Activated CD4-positive, alpha-beta memory T cell treated with anti-CD3 and anti-CD28 coated beads, Interleukin-2, amount 10 ng/mL, durations not matched to agents 7 days and 5 days (primary cell): Measurements from ENCODE around the gene CA10. TPM values are rescaled to one million over a fixed set of nuclear protein-coding genes. Genes with fewer than 3 reads are reported as not detected.

Experiments used
- CTCF ChIA-PET: fragments of 350-600 bp; sonication (Branson Sonifier 250); formaldehyde crosslinking; loops from one replicate; lab custom pipeline; 2021; ENCODE audit warnings: antibody characterized with exemption, inconsistent platforms; lab: Charles Lee
- POLR2A ChIA-PET: fragments of 350-600 bp; sonication (Branson Sonifier 250); formaldehyde crosslinking; loops from one replicate; lab custom pipeline; 2021; ENCODE audit warnings: antibody characterized with exemption; lab: Charles Lee
- DNase-seq: peaks from one replicate; pipeline ENCODE4 v3.0.0-alpha.2; 2020
- H3K27ac Mint-ChIP-seq: one replicate; pipeline ENCODE4 v1.8.0; 2021; ENCODE audit warnings: mild to moderate bottlenecking, mixed read lengths
- H3K27me3 Mint-ChIP-seq: one replicate; pipeline ENCODE4 v1.8.0; 2021; ENCODE audit warnings: mixed read lengths
- H3K36me3 Mint-ChIP-seq: one replicate; pipeline ENCODE4 v1.8.0; 2021; ENCODE audit warnings: low read depth, mixed read lengths
- H3K4me1 Mint-ChIP-seq: one replicate; pipeline ENCODE4 v1.8.0; 2021; ENCODE audit warnings: mixed read lengths
- H3K4me3 Mint-ChIP-seq: one replicate; pipeline ENCODE4 v1.8.0; 2021; ENCODE audit warnings: mild to moderate bottlenecking, mixed read lengths
- H3K9me3 Mint-ChIP-seq: one replicate; pipeline ENCODE4 v1.8.0; 2021; ENCODE audit warnings: mixed read lengths
- total RNA-seq, 2 experiments: library from RNA; stranded (reverse); gene quantifications; one replicate each; pipeline ENCODE4 v1.2.3, GENCODE V29; 2021

The CA10 gene
- total RNA-seq, 2 experiments from 2014 or later, result not detected

GRCh38 chr17:52071712-52072111 is 86.8 kb downstream of the CA10 start:
- no peak for DNase-seq
- ChIA-PET POLR2A (no interaction called here), CTCF (no interaction called here)
- Mint-ChIP-seq H3K27ac (no peak overlapping the region), H3K27me3 (no peaks in the 10 kb centered on the region), H3K4me3 (no peak overlapping the region), H3K4me1 (no peaks in the 10 kb centered on the region), H3K9me3 (no peaks in the 10 kb centered on the region), H3K36me3 (no peaks in the 10 kb centered on the region)

GRCh38 chr17:52064791-52065211 is 93.7 kb downstream of the CA10 start:
- DNase-seq, result no peak
- no peak overlapping the region for H3K4me3 Mint-ChIP-seq
- CTCF ChIA-PET, result no interaction called here
- no peak overlapping the region for H3K27ac Mint-ChIP-seq
- no peaks in the 10 kb centered on the region for H3K36me3 Mint-ChIP-seq
- H3K9me3 Mint-ChIP-seq, result peaks cover 10% of the 10 kb centered on the region
- no peaks in the 10 kb centered on the region for H3K4me1 Mint-ChIP-seq
- POLR2A ChIA-PET, result no interaction called here
- H3K27me3 Mint-ChIP-seq, result no peaks in the 10 kb centered on the region

GRCh38 chr17:52049496-52049895 is 109.0 kb downstream of the CA10 start:
- CTCF ChIA-PET, result no interaction called here
- H3K36me3 Mint-ChIP-seq, result no peaks in the 10 kb centered on the region
- no peak overlapping the region for H3K27ac Mint-ChIP-seq

GRCh38 chr17:52049051-52049450 is 109.5 kb downstream of the CA10 start:
- CTCF ChIA-PET, result no interaction called here
- POLR2A ChIA-PET, result no interaction called here
- DNase-seq, result no peak
- no peaks in the 10 kb centered on the region for H3K36me3 Mint-ChIP-seq
- H3K27ac Mint-ChIP-seq, result no peak overlapping the region
- H3K27me3 Mint-ChIP-seq, result no peaks in the 10 kb centered on the region
- no peak overlapping the region for H3K4me3 Mint-ChIP-seq
- H3K4me1 Mint-ChIP-seq, result no peaks in the 10 kb centered on the region
- no peaks in the 10 kb centered on the region for H3K9me3 Mint-ChIP-seq

More at GRCh38 chr17:52049496-52049895, 109.0 kb downstream of the CA10 start:
- H3K9me3 Mint-ChIP-seq, result no peaks in the 10 kb centered on the region
- POLR2A ChIA-PET, result no interaction called here
- H3K27me3 Mint-ChIP-seq, result no peaks in the 10 kb centered on the region
- no peaks in the 10 kb centered on the region for H3K4me1 Mint-ChIP-seq
- H3K4me3 Mint-ChIP-seq, result no peak overlapping the region
- DNase-seq, result no peak

- CTCF ChIA-PET, result no interaction called here
These were observed 110.2 kb downstream of the CA10 start for GRCh38 chr17:52048137-52048898.

GRCh38 chr17:52047086-52047485 is 111.4 kb downstream of the CA10 start:
- Mint-ChIP-seq H3K36me3 (no peaks in the 10 kb centered on the region), H3K4me3 (no peak overlapping the region), H3K27ac (no peak overlapping the region), H3K9me3 (no peaks in the 10 kb centered on the region), H3K4me1 (no peaks in the 10 kb centered on the region), H3K27me3 (no peaks in the 10 kb centered on the region)
- CTCF ChIA-PET, result no interaction called here
- POLR2A ChIA-PET, result no interaction called here
- no peak for DNase-seq

More at GRCh38 chr17:52048137-52048898, 110.2 kb downstream of the CA10 start:
- H3K36me3 Mint-ChIP-seq, result no peaks in the 10 kb centered on the region
- no peak overlapping the region for H3K27ac Mint-ChIP-seq
- no peak for DNase-seq
- H3K9me3 Mint-ChIP-seq, result no peaks in the 10 kb centered on the region
- H3K4me1 Mint-ChIP-seq, result no peaks in the 10 kb centered on the region
- H3K27me3 Mint-ChIP-seq, result no peaks in the 10 kb centered on the region
- POLR2A ChIA-PET, result no interaction called here
- no peak overlapping the region for H3K4me3 Mint-ChIP-seq

- no peak for DNase-seq
- H3K27ac Mint-ChIP-seq, result no peak overlapping the region
- POLR2A ChIA-PET, result no interaction called here
- H3K36me3 Mint-ChIP-seq, result no peaks in the 10 kb centered on the region
- no peaks in the 10 kb centered on the region for H3K4me1 Mint-ChIP-seq
- H3K27me3 Mint-ChIP-seq, result no peaks in the 10 kb centered on the region
- CTCF ChIA-PET, result no interaction called here
- H3K4me3 Mint-ChIP-seq, result no peak overlapping the region
- H3K9me3 Mint-ChIP-seq, result no peaks in the 10 kb centered on the region
These were observed 117.3 kb downstream of the CA10 start for GRCh38 chr17:52041123-52041617.

GRCh38 chr17:52036416-52036815 is 122.1 kb downstream of the CA10 start:
- DNase-seq, result no peak
- POLR2A ChIA-PET, result no interaction called here
- no peaks in the 10 kb centered on the region for H3K36me3 Mint-ChIP-seq
- H3K27ac Mint-ChIP-seq, result no peak overlapping the region
- no peaks in the 10 kb centered on the region for H3K4me1 Mint-ChIP-seq
- no peak overlapping the region for H3K4me3 Mint-ChIP-seq
- CTCF ChIA-PET, result no interaction called here
- H3K27me3 Mint-ChIP-seq, result no peaks in the 10 kb centered on the region
- H3K9me3 Mint-ChIP-seq, result no peaks in the 10 kb centered on the region

- DNase-seq, result no peak
- no peaks in the 10 kb centered on the region for H3K27me3 Mint-ChIP-seq
- no peaks in the 10 kb centered on the region for H3K4me1 Mint-ChIP-seq
- H3K9me3 Mint-ChIP-seq, result no peaks in the 10 kb centered on the region
- H3K27ac Mint-ChIP-seq, result no peak overlapping the region
- H3K36me3 Mint-ChIP-seq, result no peaks in the 10 kb centered on the region
- POLR2A ChIA-PET, result no interaction called here
- CTCF ChIA-PET, result no interaction called here
- no peak overlapping the region for H3K4me3 Mint-ChIP-seq
These were observed 123.1 kb downstream of the CA10 start for GRCh38 chr17:52035336-52035915.

- Mint-ChIP-seq H3K4me1 (no peaks in the 10 kb centered on the region), H3K36me3 (no peaks in the 10 kb centered on the region)
These were observed 126.1 kb downstream of the CA10 start for GRCh38 chr17:52032454-52032853.

GRCh38 chr17:52030052-52030451 is 128.5 kb downstream of the CA10 start:
- no peaks in the 10 kb centered on the region for H3K9me3 Mint-ChIP-seq
- CTCF ChIA-PET, result no interaction called here
- POLR2A ChIA-PET, result no interaction called here
- no peaks in the 10 kb centered on the region for H3K4me1 Mint-ChIP-seq
- no peaks in the 10 kb centered on the region for H3K27me3 Mint-ChIP-seq
- no peak overlapping the region for H3K27ac Mint-ChIP-seq
- no peaks in the 10 kb centered on the region for H3K36me3 Mint-ChIP-seq
- DNase-seq, result no peak
- H3K4me3 Mint-ChIP-seq, result no peak overlapping the region

More at GRCh38 chr17:52032454-52032853, 126.1 kb downstream of the CA10 start:
- Mint-ChIP-seq H3K9me3 (no peaks in the 10 kb centered on the region), H3K4me3 (no peak overlapping the region), H3K27me3 (no peaks in the 10 kb centered on the region), H3K27ac (no peak overlapping the region)
- POLR2A ChIA-PET, result no interaction called here
- no peak for DNase-seq
- CTCF ChIA-PET, result no interaction called here

- no peaks in the 10 kb centered on the region for H3K36me3 Mint-ChIP-seq
- H3K4me3 Mint-ChIP-seq, result no peak overlapping the region
- H3K27ac Mint-ChIP-seq, result no peak overlapping the region
- no peak for DNase-seq
- H3K9me3 Mint-ChIP-seq, result no peaks in the 10 kb centered on the region
- no peaks in the 10 kb centered on the region for H3K27me3 Mint-ChIP-seq
- POLR2A ChIA-PET, result no interaction called here
- H3K4me1 Mint-ChIP-seq, result no peaks in the 10 kb centered on the region
- CTCF ChIA-PET, result no interaction called here
These were observed 130.8 kb downstream of the CA10 start for GRCh38 chr17:52027620-52028295.

GRCh38 chr17:52027081-52027480 is 131.4 kb downstream of the CA10 start:
- no peaks in the 10 kb centered on the region for H3K9me3 Mint-ChIP-seq
- H3K4me3 Mint-ChIP-seq, result no peak overlapping the region
- H3K4me1 Mint-ChIP-seq, result no peaks in the 10 kb centered on the region
- ChIA-PET CTCF (no interaction called here), POLR2A (no interaction called here)
- H3K36me3 Mint-ChIP-seq, result no peaks in the 10 kb centered on the region
- DNase-seq, result no peak
- no peak overlapping the region for H3K27ac Mint-ChIP-seq
- no peaks in the 10 kb centered on the region for H3K27me3 Mint-ChIP-seq
